B cell (primary cell): Measurements from ENCODE around the gene ZBTB5. TPM values are rescaled to one million over a fixed set of nuclear protein-coding genes. Genes with fewer than 3 reads are reported as not detected.

Source experiments
- ATAC-seq: fragments of 200-7000 bp; cut with Tn5 transposase; one replicate; pipeline ENCODE4 v1.10.0; 2021; ENCODE audit warnings: low read depth, mild to moderate bottlenecking, moderate number of reproducible peaks, moderate library complexity
- CTCF ChIA-PET: fragments of 350-600 bp; sonication (Branson Sonifier 250); formaldehyde crosslinking; loops from one replicate; lab custom pipeline; 2021; ENCODE audit warnings: antibody characterized with exemption, inconsistent platforms; lab: Charles Lee
- POLR2A ChIA-PET: fragments of 350-600 bp; sonication (Branson Sonifier 250); formaldehyde crosslinking; loops from one replicate; lab custom pipeline; 2021; ENCODE audit warnings: antibody characterized with exemption; lab: Charles Lee
- DNase-seq: peaks from one replicate; pipeline ENCODE4 v3.0.0; 2013
- H2AFZ ChIP-seq: 2 replicates; pipeline ENCODE4 v1.6.1; 2012; ENCODE audit warnings: mild to moderate bottlenecking, low read depth, low read length; ENCODE audit not compliant: insufficient read depth, poor library complexity, severe bottlenecking
- H3K27ac ChIP-seq, 2 donors: 1 replicate in 1 of 2; 2 replicates in 1 of 2; pipeline ENCODE4 v1.5.1; 2012 to 2013; ENCODE audit warnings: low read length in 2 of 2, mild to moderate bottlenecking in 2 of 2, moderate library complexity in 1 of 2
- H3K27me3 ChIP-seq, 4 experiments: fragments of 200-600 bp in 1 of 4; sonication (generic) in 1 of 4; replicated peaks in 1 of 4; 1 replicate in 2 of 4; 2 replicates in 2 of 4; pipeline versions ENCODE4 v1.6.1 to v1.7.0; 2013 to 2016; ENCODE audit warnings: low read length in 3 of 4, mild to moderate bottlenecking in 2 of 4, mixed read lengths in 1 of 4, moderate library complexity in 1 of 4; ENCODE audit not compliant: insufficient read depth in 4 of 4, control insufficient read depth in 3 of 4; ENCODE audit errors: control extremely low read depth in 1 of 4
- H3K36me3 ChIP-seq, 2 experiments: replicated peaks in 1 of 2; 1 replicate in 1 of 2; 2 replicates in 1 of 2; pipeline versions ENCODE4 v1.6.1 to v1.7.1; 2013; ENCODE audit warnings: low read length in 1 of 2; ENCODE audit not compliant: insufficient read depth in 2 of 2, control insufficient read depth in 1 of 2; ENCODE audit errors: control extremely low read depth in 1 of 2, extremely low read depth in 1 of 2
- H3K4me1 ChIP-seq, 2 donors: fragments of 200-600 bp in 1 of 2; sonication (generic) in 1 of 2; 1 replicate in 1 of 2; 2 replicates in 1 of 2; pipeline versions ENCODE4 v1.5.1 to v1.6.1; 2013 to 2017; ENCODE audit warnings: low read length in 2 of 2; ENCODE audit not compliant: control insufficient read depth in 2 of 2, insufficient read depth in 2 of 2
- H3K4me2 ChIP-seq: replicated peaks from 2 replicates; pipeline ENCODE3; 2012; ENCODE audit warnings: mild to moderate bottlenecking, low read depth, low read length; ENCODE audit not compliant: poor library complexity, severe bottlenecking
- H3K4me3 ChIP-seq, 5 experiments: fragments of 200-600 bp in 1 of 5; sonication (generic) in 1 of 5; 1 replicate in 3 of 5; 2 replicates in 2 of 5; pipeline versions ENCODE4 v1.5.1 to v1.7.0; 2011 to 2016; ENCODE audit warnings: low read length in 4 of 5, mild to moderate bottlenecking in 4 of 5, low read depth in 2 of 5, control low read depth in 1 of 5, moderate library complexity in 1 of 5; ENCODE audit not compliant: insufficient read depth in 1 of 5; ENCODE audit errors: control extremely low read depth in 1 of 5, extremely low read depth in 1 of 5
- H3K79me2 ChIP-seq: fragments of 200-600 bp; sonication (generic); one replicate; pipeline ENCODE4 v1.6.0; 2016; ENCODE audit warnings: low read length; ENCODE audit not compliant: control insufficient read depth, insufficient read depth
- H3K9ac ChIP-seq: fragments of 200-600 bp; sonication (generic); 2 replicates; pipeline ENCODE4 v1.6.1; 2017; ENCODE audit warnings: mild to moderate bottlenecking, low read length, moderate library complexity
- H3K9me3 ChIP-seq, 3 donors: one replicate each; pipeline versions ENCODE4 v1.6.1 to v1.7.1; 2013; ENCODE audit warnings: low read length in 2 of 3; ENCODE audit not compliant: control insufficient read depth in 2 of 3, insufficient read depth in 1 of 3; ENCODE audit errors: control extremely low read depth in 1 of 3
- H4K20me1 ChIP-seq: 2 replicates; pipeline ENCODE4 v1.6.0; 2012; ENCODE audit warnings: mild to moderate bottlenecking, low read length; ENCODE audit not compliant: insufficient read depth, control insufficient read depth, poor library complexity, severe bottlenecking
- H3K27ac Mint-ChIP-seq: one replicate; pipeline ENCODE4 v1.8.0; 2021; ENCODE audit warnings: mixed read lengths
- H3K27me3 Mint-ChIP-seq: one replicate; pipeline ENCODE4 v1.8.0; 2021; ENCODE audit warnings: mixed read lengths
- H3K4me1 Mint-ChIP-seq: one replicate; pipeline ENCODE4 v1.8.0; 2021; ENCODE audit warnings: mixed read lengths
- H3K4me3 Mint-ChIP-seq: one replicate; pipeline ENCODE4 v1.8.0; 2021; ENCODE audit warnings: mixed read lengths
- H3K9me3 Mint-ChIP-seq: one replicate; pipeline ENCODE4 v1.8.0; 2022; ENCODE audit warnings: mixed read lengths; ENCODE audit not compliant: insufficient read depth
- CTCF ChIP-seq: fragments of 200-600 bp; IDR thresholded peaks from one replicate; pipeline ENCODE4 v1.8.0; 2022; ENCODE audit warnings: antibody characterized with exemption, mild to moderate bottlenecking
- EZH2 ChIP-seq: IDR thresholded peaks from 2 replicates; pipeline ENCODE4 v1.6.1; 2012; ENCODE audit warnings: borderline replicate concordance, low read depth, mild to moderate bottlenecking, moderate library complexity, low read length; ENCODE audit not compliant: insufficient read depth, poor library complexity, severe bottlenecking
- WGBS: methylation state at CpG from one replicate; pipeline ENCODE4 v1.1.5; 2013; ENCODE audit warnings: missing lambda C conversion rate; ENCODE audit not compliant: insufficient coverage; 5-methylcytosine and 5-hydroxymethylcytosine counted together
- intact Hi-C: fragments of 100-400 bp; cut with micrococcal nuclease; formaldehyde crosslinking; loops from one replicate; pipeline ENCODE4 v1.10.0; 2022
- polyA plus RNA-seq: library from polyadenylated mRNA; depleted of rRNA; stranded (reverse); fragments of >200 nt; gene quantifications from 2 replicates; pipeline ENCODE4 v1.2.3, GENCODE V29; 2012
- total RNA-seq, 2 donors: library from RNA; stranded (reverse); fragments of 120-200 nt in 1 of 2; gene quantifications; 1 replicate in 1 of 2; 2 replicates in 1 of 2; pipeline versions ENCODE4 v1.2.3 to v1.2.4, GENCODE V29; 2013 to 2022

ZBTB5 gene
- total and polyA plus RNA-seq, 2 donors (not counting 1 experiment from before 2014, with no cell fraction given), result 12.8 to 27.6 TPM

GRCh38 chr9:37485389-37486255, 20.4 kb upstream of the ZBTB5 start, which contains the start of gene POLR1E:
Gene POLR1E, plus strand, starts transcription at chr9:37485948. Its CDS starts 100 bp downstream, at chr9:37486048.
- H3K27me3 Mint-ChIP-seq, result peaks cover 6% of the 10 kb centered on the region
- Histone ChIP-seq H4K20me1 (no peaks in the 10 kb centered on the region), H2AFZ (peak within 1 kb of the TSS; percentile 91), H3K27me3 (peaks cover 0 to 4% (median 2%) of the 10 kb centered on the region in 4 experiments), H3K79me2 (peaks cover 31% of the 10 kb centered on the region), H3K9me3 (no peaks in the 10 kb centered on the region), H3K9ac (peak within 1 kb of the TSS; percentile 83), H3K4me2 (peak within 1 kb of the TSS; percentile 98), H3K36me3 (peaks cover 0 to 15% of the 10 kb centered on the region in 2 experiments), H3K27ac (peak within 1 kb of the TSS; percentile 57 to 62), H3K4me1 (peaks cover 24 to 26% of the 10 kb centered on the region in 2 donors), H3K4me3 (peak within 1 kb of the TSS; percentile 27 to 93 (median 89))
- intact Hi-C loops, result loop anchor here (1.0 to 10.0 kb wide), 6 partner anchors 20 to 417 kb away; partner anchors contain the start of genes EXOSC3, GRHPR, SLC25A51 and TOMM5
- 5% methylated on average over 56 of the region's 56 CpGs for WGBS
- DNase-seq (peak; percentile 96), ATAC-seq (peak; percentile 99)
- POLR2A ChIA-PET, result interaction anchor here (0.6 to 2.0 kb wide), 4 partner anchors 20 to 107 kb away, joined by 3 to 10 read pairs (median 5); partner anchors contain the start of genes FBXO10, TOMM5 and ZBTB5
- peaks cover 32% of the 10 kb centered on the region for H3K4me1 Mint-ChIP-seq
- CTCF ChIA-PET, result interaction anchor here (0.9 to 1.2 kb wide), 6 partner anchors 8 to 613 kb away, joined by 3 to 4 read pairs (median 3); no protein-coding TSS in a partner anchor
- TF ChIP-seq CTCF, result no peak
- no peak for TF ChIP-seq EZH2
- no peaks in the 10 kb centered on the region for H3K9me3 Mint-ChIP-seq
- H3K4me3 Mint-ChIP-seq, result peak within 1 kb of the TSS; percentile 94
- H3K27ac Mint-ChIP-seq, result peak within 1 kb of the TSS; percentile 95
